ENCODE measurements around the gene LRBA.

The LRBA gene

GRCh38 chr4:150322646-150323045 is 692.4 kb downstream of the LRBA start:
- Histone ChIP-seq H3K27me3 (ENCODE audit: insufficient read depth, low read length) (no peaks in the 10 kb centered on the region), H3K4me2 (ENCODE audit: low read length) (no peak overlapping the region)
- TF ChIP-seq EZH2 (IDR thresholded peaks at IDR 0.05; ENCODE audit: borderline replicate concordance, low read length) (no peak), CTCF (IDR thresholded peaks at IDR 0.05; ENCODE audit: low read length) (no peak)

GRCh38 chr4:150321113-150321512 is 694.0 kb downstream of the LRBA start:
- no peaks in the 10 kb centered on the region for H3K36me3 ChIP-seq (ENCODE audit: insufficient read depth, low read length)
- no peak overlapping the region for H3K27ac ChIP-seq (ENCODE audit: low read depth, low read length, poor library complexity, severe bottlenecking)
- no peak overlapping the region for H2AFZ ChIP-seq (ENCODE audit: low read length)
- no peak overlapping the region for H3K9ac ChIP-seq (ENCODE audit: low read length)
- H4K20me1 ChIP-seq (ENCODE audit: insufficient read depth, low read length) = no peaks in the 10 kb centered on the region
- H3K4me1 ChIP-seq (ENCODE audit: insufficient read depth, low read length, severe bottlenecking) = peaks cover 36% of the 10 kb centered on the region
- H3K4me3 ChIP-seq (ENCODE audit: low read depth, low read length, poor library complexity, severe bottlenecking) = no peak overlapping the region
- no peaks in the 10 kb centered on the region for H3F3A ChIP-seq (ENCODE audit: insufficient read depth, low read length)
- H3K27me3 ChIP-seq (ENCODE audit: insufficient read depth, low read length) = no peaks in the 10 kb centered on the region
- TF ChIP-seq CTCF (IDR thresholded peaks at IDR 0.05; ENCODE audit: low read length) (no peak), EZH2 (IDR thresholded peaks at IDR 0.05; ENCODE audit: borderline replicate concordance, low read length) (no peak)
- no peaks in the 10 kb centered on the region for H3K9me3 ChIP-seq (ENCODE audit: low read length)
- H3K79me2 ChIP-seq (ENCODE audit: insufficient read depth, low read length) = no peaks in the 10 kb centered on the region
- no peak overlapping the region for H3K4me2 ChIP-seq (ENCODE audit: low read length)
- no peaks in the 10 kb centered on the region for H3K9me2 ChIP-seq (ENCODE audit: low read depth, low read length)

More at GRCh38 chr4:150322646-150323045, 692.4 kb downstream of the LRBA start:
- H3K9me2 ChIP-seq (ENCODE audit: low read depth, low read length) = no peaks in the 10 kb centered on the region
- H3K4me1 ChIP-seq (ENCODE audit: insufficient read depth, low read length, severe bottlenecking) = peaks cover 51% of the 10 kb centered on the region
- no peaks in the 10 kb centered on the region for H4K20me1 ChIP-seq (ENCODE audit: insufficient read depth, low read length)
- no peaks in the 10 kb centered on the region for H3F3A ChIP-seq (ENCODE audit: insufficient read depth, low read length)
- H2AFZ ChIP-seq (ENCODE audit: low read length) = no peak overlapping the region
- H3K27ac ChIP-seq (ENCODE audit: low read depth, low read length, poor library complexity, severe bottlenecking) = no peak overlapping the region
- no peaks in the 10 kb centered on the region for H3K79me2 ChIP-seq (ENCODE audit: insufficient read depth, low read length)
- no peak overlapping the region for H3K4me3 ChIP-seq (ENCODE audit: low read depth, low read length, poor library complexity, severe bottlenecking)
- no peaks in the 10 kb centered on the region for H3K36me3 ChIP-seq (ENCODE audit: insufficient read depth, low read length)
- no peak overlapping the region for H3K9ac ChIP-seq (ENCODE audit: low read length)
- H3K9me3 ChIP-seq (ENCODE audit: low read length) = no peaks in the 10 kb centered on the region

GRCh38 chr4:150318971-150319370 is 696.1 kb downstream of the LRBA start:
- no peaks in the 10 kb centered on the region for H4K20me1 ChIP-seq (ENCODE audit: insufficient read depth, low read length)
- no peak overlapping the region for H3K27ac ChIP-seq (ENCODE audit: low read depth, low read length, poor library complexity, severe bottlenecking)
- H3K79me2 ChIP-seq (ENCODE audit: insufficient read depth, low read length) = no peaks in the 10 kb centered on the region
- no peak overlapping the region for H3K4me3 ChIP-seq (ENCODE audit: low read depth, low read length, poor library complexity, severe bottlenecking)
- H2AFZ ChIP-seq (ENCODE audit: low read length) = no peak overlapping the region
- H3K9me3 ChIP-seq (ENCODE audit: low read length) = no peaks in the 10 kb centered on the region
- no peaks in the 10 kb centered on the region for H3K27me3 ChIP-seq (ENCODE audit: insufficient read depth, low read length)
- H3K4me1 ChIP-seq (ENCODE audit: insufficient read depth, low read length, severe bottlenecking) = peaks cover 15% of the 10 kb centered on the region
- H3K36me3 ChIP-seq (ENCODE audit: insufficient read depth, low read length) = peaks cover 5% of the 10 kb centered on the region; the same call in 1 of the 2 replicates
- H3K9ac ChIP-seq (ENCODE audit: low read length) = no peak overlapping the region
- H3F3A ChIP-seq (ENCODE audit: insufficient read depth, low read length) = no peaks in the 10 kb centered on the region
- no peak overlapping the region for H3K4me2 ChIP-seq (ENCODE audit: low read length)
- H3K9me2 ChIP-seq (ENCODE audit: low read depth, low read length) = no peaks in the 10 kb centered on the region
- TF ChIP-seq CTCF (IDR thresholded peaks at IDR 0.05; ENCODE audit: low read length) (no peak), EZH2 (IDR thresholded peaks at IDR 0.05; ENCODE audit: borderline replicate concordance, low read length) (no peak)

All from OCI-LY1 (cell line).